AG04449 (cell line): ENCODE results near the gene AGRP.
A peak's percentile ranks its signal among the peaks of the same experiment; 100 is the strongest.

Experiments used
- CTCF ChIA-PET: fragments of 350-600 bp; formaldehyde crosslinking; extraction: SDS; loops from one replicate; lab custom pipeline; 2021; ENCODE audit warnings: antibody characterized with exemption; lab: Yijun Ruan, JAX
- POLR2A ChIA-PET: fragments of 400-600, 350-600 bp; formaldehyde crosslinking; extraction: SDS; loops from one replicate; lab custom pipeline; 2020; ENCODE audit warnings: antibody characterized with exemption, inconsistent platforms; lab: Yijun Ruan, JAX
- DNase-seq: peaks from one replicate; pipeline ENCODE4 v3.0.0-alpha.2; 2010; ENCODE audit warnings: low read depth, low spot score
- H3K4me3 ChIP-seq: 2 replicates; pipeline ENCODE4 v1.5.1; 2011; ENCODE audit warnings: low read depth, mild to moderate bottlenecking, control low read depth, low read length
- CTCF ChIP-seq: IDR thresholded peaks from one replicate; pipeline ENCODE4 v1.5.1; 2011; ENCODE audit warnings: mild to moderate bottlenecking, moderate library complexity, low read length, control low read depth, inconsistent platforms; ENCODE audit not compliant: insufficient read depth; ENCODE audit errors: missing control alignments

The AGRP gene

GRCh38 chr16:67480833-67481560 is 2.4 kb downstream of the AGRP start, which contains the start of gene ATP6V0D1:
ATP6V0D1 (minus strand) TSS chr16:67481157; CDS start chr16:67481086, 71 bp downstream.
- peak; percentile 90 for TF ChIP-seq CTCF
- POLR2A ChIA-PET = interaction anchor here (0.8 to 1.3 kb wide), 5 partner anchors 15 to 179 kb away, joined by 3 to 7 read pairs (median 4); partner anchors contain the start of gene ACD
- CTCF ChIA-PET = interaction anchor here (0.5 to 26.6 kb wide), 32 partner anchors 9 to 560 kb away, joined by 3 to 661 read pairs (median 4); partner anchors contain the start of genes C16orf86, CARMIL2, ENKD1 and RIPOR1
- peak within 1 kb of the TSS; percentile 98 for H3K4me3 ChIP-seq
- DNase-seq = peak; percentile 76

DNA sequence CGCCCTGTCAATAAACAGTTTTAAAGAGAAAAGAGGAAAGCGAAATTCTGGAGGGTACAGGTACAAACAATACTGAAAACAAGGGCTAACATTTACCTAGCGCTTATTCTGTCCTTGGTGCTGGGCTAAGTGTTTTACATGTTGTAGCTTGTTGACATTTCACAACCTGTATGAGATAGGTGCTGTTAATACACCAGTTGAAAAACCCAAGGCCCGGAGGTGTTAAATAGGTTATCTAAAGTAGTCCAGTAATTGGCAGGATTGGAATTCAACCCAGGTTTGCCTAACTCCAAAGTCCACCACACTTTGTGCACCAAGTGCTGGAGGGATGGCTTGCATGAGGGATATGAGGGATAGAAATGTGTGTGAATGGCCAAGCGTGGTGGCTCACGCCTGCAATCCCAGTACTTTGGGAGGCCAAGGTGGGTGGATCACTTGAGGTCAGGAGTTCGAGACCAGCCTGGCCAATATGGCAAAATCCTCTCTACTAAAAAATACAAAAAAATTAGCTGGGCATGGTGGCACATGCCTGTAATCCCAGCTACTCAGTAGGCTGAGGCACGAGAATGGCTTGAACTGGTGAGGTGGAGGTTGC is 5.3 kb downstream of the AGRP start:
- POLR2A ChIA-PET = no interaction called here
- TF ChIP-seq CTCF = no peak

DNA sequence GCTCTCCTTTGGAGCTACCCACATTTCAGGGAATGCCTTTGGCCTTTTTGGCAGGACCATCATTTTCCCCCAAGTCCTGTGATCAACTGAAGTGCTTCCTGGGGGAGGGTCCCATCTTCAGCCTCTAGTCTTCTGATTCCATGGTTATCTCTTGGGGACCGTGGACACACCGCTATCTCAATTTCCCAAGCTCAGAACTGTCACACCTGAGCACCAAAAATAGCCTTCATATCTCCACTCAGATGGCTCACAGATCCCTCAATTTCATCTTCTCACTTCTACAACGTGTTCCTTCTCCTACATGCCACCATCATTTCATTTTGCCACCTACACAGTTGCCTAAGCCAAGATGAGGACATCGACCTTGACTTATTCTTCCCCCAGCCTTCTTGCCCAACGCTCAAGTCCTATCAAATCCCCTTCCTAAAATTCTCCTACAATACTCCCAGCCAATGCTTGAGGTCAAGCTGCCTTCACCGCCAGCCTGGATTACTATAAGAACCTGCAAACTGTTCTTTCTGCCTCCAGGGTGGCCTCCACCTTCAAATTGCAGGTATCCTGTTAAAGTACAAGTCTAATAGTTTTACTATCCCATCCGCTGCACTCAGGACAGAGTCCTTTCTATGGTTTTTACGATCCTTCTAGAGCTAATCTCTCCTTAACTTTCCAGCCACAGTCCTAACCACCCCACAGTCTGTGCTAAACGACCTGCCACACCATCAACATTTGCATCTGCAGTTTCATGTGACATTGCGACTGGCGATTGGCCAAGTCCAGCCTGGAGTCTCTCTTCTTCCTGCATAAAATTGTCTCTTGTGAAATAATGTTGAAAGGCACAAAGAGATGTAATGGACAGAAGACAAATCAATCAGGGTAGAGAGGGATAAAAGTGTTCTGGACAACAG is 8.5 kb downstream of the AGRP start:
- H3K4me3 ChIP-seq = no peak overlapping the region
- ChIA-PET POLR2A (no interaction called here), CTCF (interaction anchor here (1.2 to 3.3 kb wide), 8 partner anchors 9 to 318 kb away, joined by 3 to 23 read pairs (median 6); no protein-coding TSS in a partner anchor)
- TF ChIP-seq CTCF = no peak
- no peak for DNase-seq

More for the DNA sequence above, 5.3 kb downstream of the AGRP start:
- CTCF ChIA-PET = interaction anchor here (1.0 to 26.6 kb wide), 5 partner anchors 12 to 50 kb away, joined by 3 to 661 read pairs (median 66); no protein-coding TSS in a partner anchor
- no peak overlapping the region for H3K4me3 ChIP-seq
- DNase-seq = no peak

GRCh38 chr16:67471758-67472384 is 11.5 kb downstream of the AGRP start:
- ChIA-PET CTCF (interaction anchor here (0.9 to 2.8 kb wide), 5 partner anchors 9 to 211 kb away, joined by 3 to 17 read pairs (median 4); partner anchors contain the start of gene ATP6V0D1), POLR2A (no interaction called here)
- TF ChIP-seq CTCF = no peak
- no peak overlapping the region for H3K4me3 ChIP-seq
- no peak for DNase-seq

GRCh38 chr16:67470359-67470758 is 13.0 kb downstream of the AGRP start:
- no peak overlapping the region for H3K4me3 ChIP-seq
- no peak for DNase-seq
- TF ChIP-seq CTCF = no peak
- ChIA-PET CTCF (interaction anchor here (1.0 to 2.8 kb wide), 5 partner anchors 8 to 44 kb away, joined by 3 to 17 read pairs (median 4); partner anchors contain the start of gene ATP6V0D1), POLR2A (no interaction called here)
